Mucosa of descending colon (tissue), 3 donors: Measurements from ENCODE around the gene USP8. TPM values are rescaled to one million over a fixed set of nuclear protein-coding genes. Genes with fewer than 3 reads are reported as not detected.

ENCODE experiments used
- ATAC-seq: fragments of 200-7000 bp; cut with Tn5 transposase; one replicate; pipeline ENCODE4 v1.9.1; 2020; ENCODE audit warnings: mild to moderate bottlenecking, moderate library complexity
- DNase-seq, 3 donors: peaks; one replicate each; pipeline ENCODE4 v3.0.0-alpha.2; 2020
- H3K36me3 ChIP-seq: fragments of 200-600 bp; one replicate; pipeline ENCODE4 v1.8.0; 2021; ENCODE audit warnings: low read depth, mild to moderate bottlenecking
- H3K4me1 ChIP-seq: fragments of 200-600 bp; one replicate; pipeline ENCODE4 v1.8.0; 2021; ENCODE audit warnings: low read depth, mild to moderate bottlenecking
- H3K4me3 ChIP-seq: fragments of 200-600 bp; one replicate; pipeline ENCODE4 v1.8.0; 2021; ENCODE audit warnings: mild to moderate bottlenecking
- H3K9me3 ChIP-seq: fragments of 200-600 bp; one replicate; pipeline ENCODE4 v1.8.0; 2021; ENCODE audit warnings: mild to moderate bottlenecking
- intact Hi-C, 2 donors: fragments of 100-400 bp; cut with DNase I in 1 of 2; cut with micrococcal nuclease in 1 of 2; formaldehyde crosslinking; loops; one replicate each; pipeline versions ENCODE4 v1.11.0 to v1.11.1; 2022; cut with DNase I, micrococcal nuclease
- total RNA-seq, 3 donors: library from RNA; stranded (reverse); fragmentation: NEBNext Ultra II Directional in 2 of 3; extraction: Animal tissue kit (Norgen Biotek cat#: 25700) in 2 of 3; gene quantifications; one replicate each; pipeline versions ENCODE4 v1.2.1 to v1.2.4, GENCODE V29; 2021 to 2023
- TF ChIP-seq, protein P1 (sequence below): fragments of 200-600 bp; IDR thresholded peaks from one replicate; pipeline ENCODE4 v1.8.0; 2022; ENCODE audit warnings: antibody characterized with exemption, mild to moderate bottlenecking
- donor health status: DM: no; HTN: no; CAD: no; lungs with moderate emphysema.
- donor health status: DM: no; HTN: no; CAD: no.
- donor health status: DM: no; HTN: yes; CAD: no.

The USP8 gene
- total RNA-seq, 3 donors from 2014 or later, result 66.9 to 87.6 (median 84.4) TPM

DNA sequence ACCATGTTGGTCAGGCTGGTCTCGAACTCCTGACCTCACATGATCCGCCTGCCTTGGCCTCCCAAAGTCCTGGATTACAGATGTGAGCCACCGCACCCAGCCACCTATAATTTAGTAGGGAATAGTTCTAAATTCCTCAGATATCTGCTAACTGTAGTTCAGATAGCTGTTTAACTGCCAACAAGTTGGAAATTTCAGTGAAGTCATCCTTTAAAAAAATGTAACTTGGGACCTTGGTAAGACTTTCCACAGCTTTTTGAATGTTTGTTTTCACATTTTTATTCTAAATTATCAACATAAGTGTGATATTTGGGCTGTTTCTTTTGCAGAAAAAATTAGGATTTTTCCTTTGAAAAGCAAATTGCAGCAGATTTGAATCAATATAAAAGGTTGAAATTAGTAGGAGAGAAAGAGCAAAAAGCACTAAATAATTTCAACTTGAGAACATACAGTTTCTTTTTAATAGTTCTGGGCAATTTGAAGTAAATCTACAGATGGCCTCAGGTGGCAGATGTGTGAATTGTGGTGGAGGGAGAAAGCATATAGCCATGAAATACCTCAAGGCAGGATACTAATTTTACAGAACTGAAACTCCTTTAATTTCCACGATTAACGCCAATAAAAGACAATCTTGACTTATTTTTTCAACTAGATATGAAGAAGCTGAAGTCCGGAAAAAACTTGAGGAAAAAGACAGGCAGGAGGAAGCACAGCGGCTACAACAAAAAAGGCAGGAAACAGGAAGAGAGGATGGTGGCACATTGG, 34.3 kb downstream of the USP8 start:
- TF ChIP-seq, protein P1, sequence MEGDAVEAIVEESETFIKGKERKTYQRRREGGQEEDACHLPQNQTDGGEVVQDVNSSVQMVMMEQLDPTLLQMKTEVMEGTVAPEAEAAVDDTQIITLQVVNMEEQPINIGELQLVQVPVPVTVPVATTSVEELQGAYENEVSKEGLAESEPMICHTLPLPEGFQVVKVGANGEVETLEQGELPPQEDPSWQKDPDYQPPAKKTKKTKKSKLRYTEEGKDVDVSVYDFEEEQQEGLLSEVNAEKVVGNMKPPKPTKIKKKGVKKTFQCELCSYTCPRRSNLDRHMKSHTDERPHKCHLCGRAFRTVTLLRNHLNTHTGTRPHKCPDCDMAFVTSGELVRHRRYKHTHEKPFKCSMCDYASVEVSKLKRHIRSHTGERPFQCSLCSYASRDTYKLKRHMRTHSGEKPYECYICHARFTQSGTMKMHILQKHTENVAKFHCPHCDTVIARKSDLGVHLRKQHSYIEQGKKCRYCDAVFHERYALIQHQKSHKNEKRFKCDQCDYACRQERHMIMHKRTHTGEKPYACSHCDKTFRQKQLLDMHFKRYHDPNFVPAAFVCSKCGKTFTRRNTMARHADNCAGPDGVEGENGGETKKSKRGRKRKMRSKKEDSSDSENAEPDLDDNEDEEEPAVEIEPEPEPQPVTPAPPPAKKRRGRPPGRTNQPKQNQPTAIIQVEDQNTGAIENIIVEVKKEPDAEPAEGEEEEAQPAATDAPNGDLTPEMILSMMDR, result no peak
- H3K4me3 ChIP-seq, result no peak overlapping the region
- no peak for ATAC-seq
- DNase-seq, result no peak
- intact Hi-C loops, result no loop called here
- H3K36me3 ChIP-seq, result no peaks in the 10 kb centered on the region
- no peaks in the 10 kb centered on the region for H3K9me3 ChIP-seq
- H3K4me1 ChIP-seq, result no peaks in the 10 kb centered on the region

DNA sequence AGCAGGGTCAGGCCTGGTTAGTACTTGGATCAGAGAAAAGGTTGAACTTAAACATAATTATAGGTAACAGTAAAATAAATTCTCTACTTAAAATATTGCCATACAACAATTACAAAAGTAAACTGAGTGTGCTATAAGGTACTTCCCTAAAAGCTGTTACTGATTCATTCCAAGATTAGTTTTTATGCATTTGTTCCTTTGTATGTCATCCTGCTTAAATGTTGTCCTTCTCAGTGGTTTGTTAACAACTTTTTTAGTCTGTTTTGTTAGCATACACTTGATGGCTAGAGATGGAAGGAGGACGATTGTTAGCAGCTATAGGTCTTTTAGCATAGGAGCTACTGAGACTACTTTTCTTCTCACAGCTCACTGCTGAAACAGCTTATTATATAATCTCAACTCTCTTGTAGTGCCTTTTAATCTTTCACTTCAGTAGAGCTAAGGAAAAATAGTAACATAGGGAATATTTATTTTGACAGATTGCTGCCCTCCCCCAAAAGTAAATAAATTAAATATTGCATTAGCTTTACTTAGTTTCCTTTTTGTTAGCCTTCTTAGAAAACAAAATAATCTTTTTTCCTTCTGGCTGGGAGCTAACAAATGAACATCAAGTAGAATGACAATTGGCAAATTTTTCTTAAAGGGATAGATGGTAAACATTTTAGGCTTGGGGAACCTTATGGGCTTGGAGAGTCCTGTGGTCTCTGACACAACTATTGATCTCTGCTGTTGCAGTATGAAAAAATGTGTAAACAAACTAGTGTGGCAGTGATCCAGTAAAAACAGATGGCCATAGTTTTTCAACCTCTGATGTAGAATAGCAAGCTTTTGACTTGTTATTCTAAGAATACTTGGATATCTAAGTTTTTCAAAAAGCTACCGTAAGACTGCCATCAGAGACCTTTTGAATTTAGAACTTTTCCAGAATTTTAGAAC, 39.5 kb downstream of the USP8 start:
- intact Hi-C loops, result no loop called here
- no peaks in the 10 kb centered on the region for H3K36me3 ChIP-seq
- TF ChIP-seq, protein P1, result no peak
- H3K4me3 ChIP-seq, result no peak overlapping the region
- H3K4me1 ChIP-seq, result no peaks in the 10 kb centered on the region
- H3K9me3 ChIP-seq, result no peaks in the 10 kb centered on the region
- no peak for ATAC-seq
- DNase-seq, result no peak

DNA sequence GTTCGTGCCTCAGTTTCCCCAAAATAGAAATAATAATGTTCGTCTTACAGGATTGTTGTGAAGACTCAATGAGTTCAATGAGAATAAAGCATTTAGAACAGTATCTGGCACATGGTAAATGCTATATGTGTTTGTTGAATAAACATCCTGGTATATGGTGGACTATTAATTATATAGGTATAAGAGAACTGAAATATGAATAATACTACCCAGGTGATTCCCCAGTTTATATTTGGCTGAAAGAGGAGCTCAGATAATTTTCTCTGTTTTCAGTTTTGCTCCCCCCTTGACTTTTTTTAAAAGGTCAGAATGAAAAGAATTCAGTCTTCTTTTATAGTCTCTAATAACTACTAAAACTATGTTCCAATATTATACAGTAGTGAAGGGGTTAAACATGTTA, 46.9 kb downstream of the USP8 start:
- ATAC-seq (no peak), DNase-seq (no peak)
- intact Hi-C loops, result no loop called here
- Histone ChIP-seq H3K4me1 (no peaks in the 10 kb centered on the region), H3K9me3 (no peaks in the 10 kb centered on the region), H3K4me3 (no peak overlapping the region), H3K36me3 (no peaks in the 10 kb centered on the region)
- TF ChIP-seq, protein P1, result no peak

DNA sequence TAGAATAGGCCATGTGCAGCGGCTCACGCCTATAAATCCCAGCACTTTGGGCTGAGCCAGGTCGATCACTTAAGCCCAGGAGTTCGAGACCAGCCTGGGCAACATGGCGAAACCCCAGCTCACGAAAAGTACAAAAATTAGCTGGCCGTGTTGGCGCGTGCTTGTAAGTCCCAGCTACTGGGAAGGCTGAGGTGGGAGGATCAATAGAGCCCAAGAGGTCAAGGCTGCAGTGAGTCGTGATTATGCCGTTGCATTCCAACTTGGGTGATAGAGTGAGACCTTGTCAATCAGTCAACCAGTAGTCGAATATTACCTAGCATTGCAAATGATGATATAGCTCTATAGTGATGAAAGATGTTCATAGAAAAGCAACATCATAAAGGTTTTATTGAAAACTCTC, 51.9 kb downstream of the USP8 start:
- Histone ChIP-seq H3K36me3 (no peaks in the 10 kb centered on the region), H3K4me1 (no peaks in the 10 kb centered on the region), H3K9me3 (no peaks in the 10 kb centered on the region), H3K4me3 (no peak overlapping the region)
- TF ChIP-seq, protein P1, result no peak
- ATAC-seq (no peak), DNase-seq (no peak)
- intact Hi-C loops, result no loop called here

DNA sequence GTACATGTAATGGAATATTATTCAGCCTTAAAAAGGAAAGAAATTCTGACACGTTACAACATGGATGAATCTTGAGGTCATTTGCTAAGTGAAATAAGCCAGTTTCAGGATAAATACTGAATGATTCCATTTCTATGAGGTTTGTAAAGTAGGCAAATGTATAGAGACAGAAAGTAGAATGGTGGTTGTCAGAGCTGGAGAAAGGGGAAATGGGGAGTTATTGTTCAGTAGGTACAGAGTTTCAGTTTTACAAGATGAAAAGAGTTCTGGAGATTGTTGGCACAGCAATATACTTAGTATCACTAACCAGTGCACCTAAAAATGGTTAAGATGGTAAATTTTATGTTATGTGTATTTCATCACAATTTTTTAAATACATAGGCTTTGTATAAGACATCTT, 60.6 kb downstream of the USP8 start:
- DNase-seq (no peak), ATAC-seq (no peak)
- TF ChIP-seq, protein P1, result no peak
- intact Hi-C loops, result no loop called here
- Histone ChIP-seq H3K4me1 (no peaks in the 10 kb centered on the region), H3K9me3 (no peaks in the 10 kb centered on the region), H3K4me3 (no peak overlapping the region), H3K36me3 (peaks cover 4% of the 10 kb centered on the region)
